Loucy (cell line): ENCODE results near the gene TRIM2.

Experiments
- CTCF ChIP-seq: fragments of 200-600 bp; sonication (generic); conservative IDR thresholded peaks from 2 replicates; pipeline ENCODE4 v1.5.1; 2014; ENCODE audit warnings: mild to moderate bottlenecking, antibody characterized with exemption, low read length
- EZH2phosphoT487 ChIP-seq: fragments of 200-600 bp; IDR thresholded peaks from 2 replicates; pipeline ENCODE4 v1.6.1; 2018; ENCODE audit warnings: antibody characterized with exemption, mild to moderate bottlenecking, moderate library complexity, borderline replicate concordance

GRCh38 chr4:153276971-153277370, 72.7 kb downstream of the TRIM2 start:
- TF ChIP-seq EZH2phosphoT487 (no peak), CTCF (no peak)
